HG02970 (cell line): Measurements from ENCODE around the gene MXRA8.
A peak's percentile ranks its signal among the peaks of the same experiment; 100 is the strongest.
"Not testable (repeated sequence)": the region's sequence is repeated elsewhere in the genome, so short reads cannot be mapped to it uniquely, and the experiment has no call there.

Experiments used
- ATAC-seq: cut with Tn5 transposase; IDR thresholded peaks from one replicate; pipeline ENCODE4 v1.9.1; 2021; ENCODE audit warnings: mild to moderate bottlenecking, moderate library complexity, moderate number of reproducible peaks; ENCODE audit not compliant: unreplicated experiment, low FRiP score

Gene MXRA8

GRCh38 chr1:1393428-1393827 is 35.1 kb upstream of the MXRA8 start:
- no peak for ATAC-seq

DNA sequence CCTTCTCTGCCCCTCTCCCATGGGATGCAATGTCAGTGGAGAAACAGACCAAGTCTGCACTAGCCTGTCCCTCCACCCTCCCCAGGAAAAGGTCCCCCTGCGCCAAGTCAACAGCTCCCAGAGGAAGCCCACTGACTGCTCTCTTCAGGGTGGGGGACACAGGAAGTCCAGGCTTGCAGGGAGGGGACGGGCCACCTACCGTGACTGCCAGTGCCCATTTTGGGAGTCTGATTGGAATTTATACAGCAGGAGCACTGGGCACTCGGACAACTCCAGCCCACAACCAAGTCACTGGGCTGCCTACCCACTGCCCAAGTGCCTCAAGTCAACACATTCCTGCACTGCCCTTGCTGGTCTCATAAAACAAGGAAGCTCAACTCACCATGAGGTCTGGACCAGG is 34.7 kb upstream of the MXRA8 start:
- no peak for ATAC-seq

- no peak for ATAC-seq
Observed at GRCh38 chr1:1391225-1391624, 32.9 kb upstream of the MXRA8 start.

- no peak for ATAC-seq
Observed at GRCh38 chr1:1390675-1391074, 32.3 kb upstream of the MXRA8 start.

GRCh38 chr1:1388078-1388472 is 29.7 kb upstream of the MXRA8 start:
- ATAC-seq = no peak

GRCh38 chr1:1387098-1388077 is 29.0 kb upstream of the MXRA8 start:
- ATAC-seq = no peak

GRCh38 chr1:1385931-1386330 is 27.6 kb upstream of the MXRA8 start:
- ATAC-seq = no peak

GRCh38 chr1:1385339-1385738 is 27.0 kb upstream of the MXRA8 start:
- ATAC-seq = not testable (repeated sequence)

DNA sequence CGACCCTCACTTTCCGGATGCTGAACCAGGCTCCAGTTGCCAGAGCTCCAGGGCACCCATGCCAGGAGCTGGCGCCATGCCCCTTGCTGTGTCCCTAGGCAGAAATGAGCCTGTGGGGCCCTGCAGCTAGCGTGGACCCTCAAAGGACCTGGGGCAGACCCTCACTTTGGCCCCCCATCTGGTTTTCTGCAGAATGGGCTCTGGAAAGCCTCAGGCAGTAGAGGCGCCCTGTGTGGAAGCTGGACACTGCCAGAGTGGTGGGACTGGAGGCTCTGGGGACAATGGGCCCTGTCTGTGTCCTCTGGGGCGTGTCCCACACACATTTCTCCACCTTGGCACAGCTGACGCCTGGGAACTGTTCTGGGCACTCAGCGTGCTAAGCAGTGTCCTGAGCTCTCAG is 22.9 kb upstream of the MXRA8 start:
- ATAC-seq = no peak

DNA sequence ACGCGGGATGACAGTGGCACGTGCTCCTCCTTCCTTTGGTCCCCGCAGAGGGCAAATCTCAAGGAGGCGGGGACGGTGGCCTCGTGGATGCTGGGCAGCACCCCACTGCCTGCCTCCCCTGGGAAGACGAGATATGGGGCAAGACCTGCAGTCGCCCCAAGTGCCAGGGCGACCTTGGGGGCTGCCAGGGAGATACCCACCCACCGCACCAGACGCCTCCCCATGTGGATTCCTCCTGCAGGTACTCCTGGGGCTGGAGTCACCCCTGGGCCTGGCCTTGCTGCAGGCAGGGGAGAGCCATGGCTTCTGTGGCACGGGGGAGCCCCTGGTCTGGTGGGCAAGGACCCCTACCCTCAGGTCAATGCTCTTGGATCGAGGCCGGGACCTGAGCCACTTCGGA is 22.5 kb upstream of the MXRA8 start:
- no peak for ATAC-seq

GRCh38 chr1:1377540-1378205 is 19.3 kb upstream of the MXRA8 start:
- ATAC-seq = no peak

GRCh38 chr1:1376551-1377226 is 18.3 kb upstream of the MXRA8 start:
- no peak for ATAC-seq

- ATAC-seq = peak; percentile 89
Observed at GRCh38 chr1:1374929-1375662, 16.7 kb upstream of the MXRA8 start, which contains the start of gene AURKAIP1. Gene AURKAIP1 (minus strand): TSS chr1:1375207. CDS start chr1:1374756, 451 bp downstream.

DNA sequence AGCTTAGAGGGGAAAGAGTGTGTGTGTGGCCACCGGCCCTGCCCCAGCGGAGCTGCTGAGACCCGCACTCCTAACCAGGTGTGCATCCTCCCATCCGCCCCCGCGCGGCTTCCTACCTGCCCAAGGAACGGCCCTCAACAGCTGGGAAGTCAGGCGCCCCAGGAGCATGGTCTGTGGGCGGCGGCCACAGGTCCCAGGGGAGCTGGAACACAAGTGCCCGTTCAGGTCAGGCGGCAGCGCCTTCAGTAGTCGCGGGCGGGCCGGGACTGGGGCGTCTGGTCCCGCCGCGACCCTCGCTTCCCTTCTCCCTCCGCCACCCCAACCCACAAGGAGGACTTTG is 16.2 kb upstream of the MXRA8 start:
- ATAC-seq = no peak

DNA sequence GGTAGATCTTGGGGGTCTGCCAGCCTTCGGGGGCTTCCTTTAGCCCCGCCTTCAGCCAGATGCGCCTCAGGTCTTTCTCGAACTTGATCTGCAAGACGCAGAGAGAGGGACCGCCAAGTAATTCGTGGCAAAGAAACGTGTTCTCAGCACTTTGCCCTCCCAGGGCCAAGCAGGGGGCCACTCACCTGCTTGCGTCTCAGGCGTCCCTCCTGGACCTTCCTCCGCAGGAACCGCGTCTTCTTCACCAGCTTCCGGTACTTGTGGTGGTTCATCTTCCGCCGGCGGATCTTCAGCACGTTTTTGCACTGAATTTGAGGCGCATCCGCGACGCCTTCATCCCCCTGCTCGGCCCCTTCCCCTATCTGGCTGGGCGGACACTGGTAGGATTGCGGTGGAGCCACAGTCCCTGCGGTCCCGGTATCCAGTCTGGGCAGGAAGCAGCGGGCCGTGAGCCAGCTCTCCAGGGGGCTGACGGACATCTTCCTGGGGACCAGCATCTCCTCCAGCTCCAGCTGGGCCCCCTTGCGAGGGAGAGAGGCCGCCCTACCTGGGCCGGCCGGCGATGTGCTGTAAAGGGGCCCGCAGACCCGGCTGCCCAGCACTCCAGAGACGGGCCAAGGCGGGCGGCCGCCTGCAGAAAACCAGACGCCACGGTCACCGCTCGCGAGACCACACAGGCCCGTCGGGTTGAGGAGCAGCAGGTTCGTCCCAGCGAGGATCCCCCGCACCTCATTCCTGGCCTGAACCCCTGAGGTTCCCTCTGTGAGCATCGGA is 15.6 kb upstream of the MXRA8 start:
- ATAC-seq = no peak

GRCh38 chr1:1373051-1373814 is 14.9 kb upstream of the MXRA8 start:
- ATAC-seq = no peak

DNA sequence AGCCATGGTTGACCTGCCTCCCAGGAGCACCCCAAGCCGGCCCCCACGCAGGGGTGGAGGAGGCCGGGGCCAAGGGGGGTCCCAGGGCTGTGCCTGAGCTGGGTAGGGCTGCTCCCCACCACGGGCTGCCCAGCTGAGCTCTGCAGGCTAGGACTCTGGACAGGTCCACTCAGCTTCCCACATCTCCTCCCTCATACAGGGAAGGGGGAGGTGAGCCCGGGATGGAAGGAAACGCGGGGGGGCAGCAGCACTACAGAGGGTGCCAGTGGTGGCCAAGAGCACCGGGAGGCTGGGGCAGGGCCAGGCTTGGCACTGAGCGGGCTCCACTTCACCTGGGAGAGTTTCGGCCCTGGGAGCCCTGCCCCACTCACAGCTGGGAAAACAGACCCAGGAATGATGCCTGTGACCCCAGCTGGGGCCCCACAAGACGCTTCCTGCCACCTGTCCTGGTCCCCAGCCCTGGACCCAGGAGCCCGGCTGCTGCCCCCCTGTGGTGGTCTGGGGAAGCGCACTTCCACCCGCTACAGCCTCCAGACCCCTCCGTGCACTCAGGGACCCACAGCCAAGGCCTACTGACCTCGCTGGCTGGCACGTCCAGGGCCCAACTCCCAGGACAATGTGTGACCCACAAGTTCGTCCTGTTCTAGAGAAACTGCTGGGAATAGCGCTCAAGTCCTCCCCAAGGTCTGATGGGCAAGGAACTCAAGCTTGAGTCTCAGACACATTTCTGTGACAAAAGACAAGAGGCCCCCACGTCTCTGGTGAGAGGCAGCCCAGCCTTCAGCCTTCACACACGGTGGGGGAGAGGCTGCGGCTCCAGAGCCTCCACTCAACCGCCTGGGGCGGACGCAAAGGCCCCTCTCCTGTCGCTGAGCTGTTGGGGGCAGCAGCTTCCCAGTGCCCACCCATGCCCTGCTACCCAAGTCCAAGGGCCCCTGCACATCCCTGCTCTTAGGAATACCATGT is 13.7 kb upstream of the MXRA8 start:
- no peak for ATAC-seq

- ATAC-seq = no peak
Observed at GRCh38 chr1:1371364-1371745, 13.0 kb upstream of the MXRA8 start.
